ENCODE measurements around the gene SNRK.

The SNRK gene

GRCh38 chr3:43372007-43372740, 85.8 kb downstream of the SNRK start:
- CTCF ChIA-PET, result no interaction called here
- POLR2A ChIA-PET, result no interaction called here
- no peak for TF ChIP-seq CTCF (IDR thresholded peaks at IDR 0.05; ENCODE audit: control extremely low read depth, extremely low read depth, low read depth, missing control alignments)
- no peak for DNase-seq (ENCODE audit: extremely low spot score)

- POLR2A ChIA-PET, result no interaction called here
- TF ChIP-seq CTCF (IDR thresholded peaks at IDR 0.05; ENCODE audit: control extremely low read depth, extremely low read depth, low read depth, missing control alignments), result no peak
- no peak for DNase-seq (ENCODE audit: extremely low spot score)
- CTCF ChIA-PET, result interaction anchor here (1.1 to 1.6 kb wide), 2 partner anchors 9 to 27 kb away, joined by 3 read pairs; no protein-coding TSS in a partner anchor
Measured at GRCh38 chr3:43372809-43373559, 86.6 kb downstream of the SNRK start.

GRCh38 chr3:43373560-43373928, 87.2 kb downstream of the SNRK start:
- TF ChIP-seq CTCF (IDR thresholded peaks at IDR 0.05; ENCODE audit: control extremely low read depth, extremely low read depth, low read depth, missing control alignments), result no peak

GRCh38 chr3:43378066-43378935, 92.0 kb downstream of the SNRK start:
- POLR2A ChIA-PET, result no interaction called here
- peak; percentile 81 for TF ChIP-seq CTCF (IDR thresholded peaks at IDR 0.05; ENCODE audit: control extremely low read depth, extremely low read depth, low read depth, missing control alignments)
- DNase-seq (ENCODE audit: extremely low spot score), result peak; percentile 76
- CTCF ChIA-PET, result interaction anchor here (0.6 to 2.3 kb wide), 13 partner anchors 9 to 417 kb away, joined by 3 to 8 read pairs (median 4); no protein-coding TSS in a partner anchor

More at GRCh38 chr3:43373560-43373928, 87.2 kb downstream of the SNRK start:
- POLR2A ChIA-PET, result no interaction called here
- no peak for DNase-seq (ENCODE audit: extremely low spot score)
- CTCF ChIA-PET, result interaction anchor here (1.1 to 1.6 kb wide), 2 partner anchors 8 to 27 kb away, joined by 3 read pairs; no protein-coding TSS in a partner anchor

- TF ChIP-seq CTCF (IDR thresholded peaks at IDR 0.05; ENCODE audit: control extremely low read depth, extremely low read depth, low read depth, missing control alignments), result no peak
- ChIA-PET POLR2A (no interaction called here), CTCF (interaction anchor here (1.2 to 2.3 kb wide), 3 partner anchors 13 to 418 kb away, joined by 3 to 8 read pairs (median 7); no protein-coding TSS in a partner anchor)
- no peak for DNase-seq (ENCODE audit: extremely low spot score)
Measured at GRCh38 chr3:43379343-43379742, 93.0 kb downstream of the SNRK start.

GRCh38 chr3:43388175-43388574, 101.8 kb downstream of the SNRK start:
- DNase-seq (ENCODE audit: extremely low spot score), result no peak
- no peak for TF ChIP-seq CTCF (IDR thresholded peaks at IDR 0.05; ENCODE audit: control extremely low read depth, extremely low read depth, low read depth, missing control alignments)
- POLR2A ChIA-PET, result interaction anchor here (0.5 kb wide), 1 partner anchor 27 kb away, joined by 8 read pairs; no protein-coding TSS in a partner anchor
- CTCF ChIA-PET, result interaction anchor here (0.9 to 1.7 kb wide), 4 partner anchors 10 to 165 kb away, joined by 3 to 4 read pairs (median 3); no protein-coding TSS in a partner anchor
